NCI-H774 (cell line): ENCODE results near the gene VPS39.

Experiments used
- DNase-seq: peaks from one replicate; lab custom pipeline; 2025; lab: John Stamatoyannopoulos, UW

The VPS39 gene

GRCh38 chr15:42198516-42198915 is 9.6 kb downstream of the VPS39 start:
- no peak for DNase-seq

- DNase-seq: no peak
Measured at GRCh38 chr15:42194513-42194912, 13.6 kb downstream of the VPS39 start.

GRCh38 chr15:42193383-42193782 is 14.7 kb downstream of the VPS39 start:
- DNase-seq: no peak

GRCh38 chr15:42191610-42192346 is 16.3 kb downstream of the VPS39 start:
- no peak for DNase-seq

GRCh38 chr15:42190370-42190769 is 17.7 kb downstream of the VPS39 start:
- no peak for DNase-seq

GRCh38 chr15:42185801-42186200 is 22.3 kb downstream of the VPS39 start:
- no peak for DNase-seq

- no peak for DNase-seq
Measured at GRCh38 chr15:42184736-42185135, 23.4 kb downstream of the VPS39 start.

- no peak for DNase-seq
Measured at GRCh38 chr15:42184296-42184695, 23.8 kb downstream of the VPS39 start.

- no peak for DNase-seq
Measured at GRCh38 chr15:42182961-42183360, 25.1 kb downstream of the VPS39 start.

- DNase-seq: no peak
Measured at GRCh38 chr15:42182328-42182886, 25.7 kb downstream of the VPS39 start.

- no peak for DNase-seq
Measured at GRCh38 chr15:42178056-42178455, 30.0 kb downstream of the VPS39 start.

- no peak for DNase-seq
Measured at GRCh38 chr15:42175671-42176070, 32.4 kb downstream of the VPS39 start.

- DNase-seq: no peak
Measured at GRCh38 chr15:42172475-42172874, 35.6 kb downstream of the VPS39 start.

- no peak for DNase-seq
Measured at GRCh38 chr15:42171795-42172194, 36.3 kb downstream of the VPS39 start.

- DNase-seq: no peak
Measured at GRCh38 chr15:42171122-42171521, 37.0 kb downstream of the VPS39 start.

- DNase-seq: no peak
Measured at GRCh38 chr15:42166225-42166940, 41.7 kb downstream of the VPS39 start.

GRCh38 chr15:42165106-42165505 is 43.0 kb downstream of the VPS39 start:
- no peak for DNase-seq

GRCh38 chr15:42163947-42164550 is 44.1 kb downstream of the VPS39 start:
- no peak for DNase-seq

GRCh38 chr15:42163291-42163690 is 44.8 kb downstream of the VPS39 start:
- DNase-seq: no peak

- DNase-seq: no peak
Measured at GRCh38 chr15:42160136-42160535, 48.0 kb downstream of the VPS39 start.

- no peak for DNase-seq
Measured at GRCh38 chr15:42159381-42160015, 48.6 kb downstream of the VPS39 start.

GRCh38 chr15:42158941-42159340 is 49.2 kb downstream of the VPS39 start:
- no peak for DNase-seq
